Measurements from ENCODE around the gene FRS3. TPM values are rescaled to one million over a fixed set of nuclear protein-coding genes. Genes with fewer than 3 reads are reported as not detected.

FRS3 gene
- total and polyA plus RNA-seq, 2 of the 13 experiments (the other 11 are each of a cell fraction or from before 2014, with no cell fraction given), result 3.0 to 7.4 TPM

- TF ChIP-seq ZNF121 (CRISPR knock-in tag; IDR thresholded peaks at IDR 0.05) (0 out of 2 replicates have a peak, but pooled peaks have one; percentile 45), JUND (CRISPR knock-in tag; IDR thresholded peaks at IDR 0.05) (no peak), TEF (CRISPR knock-in tag; IDR thresholded peaks at IDR 0.05) (peak; percentile 84), PITX1 (CRISPR knock-in tag; IDR thresholded peaks at IDR 0.05) (0 out of 2 replicates have a peak, but pooled peaks have one; percentile 28), MYPOP (CRISPR knock-in tag; IDR thresholded peaks at IDR 0.05) (no peak), FOXM1 (CRISPR knock-in tag; IDR thresholded peaks at IDR 0.05) (no peak), KLF9 (CRISPR knock-in tag; IDR thresholded peaks at IDR 0.05; ENCODE audit: low read depth) (no peak), FLYWCH1 (CRISPR knock-in tag; IDR thresholded peaks at IDR 0.05) (0 out of 2 replicates have a peak, but pooled peaks have one; percentile 20), ZNF616 (CRISPR knock-in tag; IDR thresholded peaks at IDR 0.05; ENCODE audit: low read depth) (no peak), ZFY (CRISPR knock-in tag; IDR thresholded peaks at IDR 0.05) (no peak; the same call in 1 of the 2 replicates), ETV5 (CRISPR knock-in tag; IDR thresholded peaks at IDR 0.05; ENCODE audit: borderline replicate concordance) (0 out of 2 replicates have a peak, but pooled peaks have one; percentile 6), DMAP1 (CRISPR knock-in tag; IDR thresholded peaks at IDR 0.05) (peak; percentile 61; the same call in 1 of the 2 replicates), E2F2 (CRISPR knock-in tag; IDR thresholded peaks at IDR 0.05; ENCODE audit: borderline replicate concordance) (no peak), ZNF564 (CRISPR knock-in tag; IDR thresholded peaks at IDR 0.05) (no peak; the same call in none of the 2 replicates), EP300 (IDR thresholded peaks at IDR 0.05; ENCODE audit: low read depth in 2 of 2, low read length in 2 of 2) (no peak), EP300 (CRISPR knock-in tag; IDR thresholded peaks at IDR 0.05; ENCODE audit: borderline replicate concordance) (no peak), ZNF761 (CRISPR knock-in tag; conservative IDR thresholded peaks at IDR 0.05) (no peak), PAX8 (CRISPR knock-in tag; IDR thresholded peaks at IDR 0.05; ENCODE audit: borderline replicate concordance) (0 out of 2 replicates have a peak, but pooled peaks have one; percentile 53), ZBTB42 (CRISPR knock-in tag; IDR thresholded peaks at IDR 0.05) (no peak), ZSCAN20 (CRISPR knock-in tag; IDR thresholded peaks at IDR 0.05; ENCODE audit: borderline replicate concordance) (no peak), MEIS2 (CRISPR knock-in tag; IDR thresholded peaks at IDR 0.05) (peak; percentile 20), ZBTB39 (CRISPR knock-in tag; IDR thresholded peaks at IDR 0.05) (0 out of 2 replicates have a peak, but pooled peaks have one; percentile 23), ZBTB7A (CRISPR knock-in tag; IDR thresholded peaks at IDR 0.05) (0 out of 2 replicates have a peak, but pooled peaks have one; percentile 11)
Observed at GRCh38 chr6:41734666-41735426, 44.9 kb downstream of the FRS3 start (continued).
